ENCODE results near the gene CHID1.

The CHID1 gene

GRCh38 chr11:839280-839623 is 71.4 kb downstream of the CHID1 start:
- WGBS (ENCODE audit: extremely low coverage, insufficient coverage, insufficient read length): no CpG with 5 or more reads among the region's 5 CpGs
- H3K79me2 ChIP-seq (ENCODE audit: control insufficient read depth, insufficient read depth, low read length, poor library complexity): peaks cover 10% of the 10 kb centered on the region
- no peak overlapping the region for H2BK120ac ChIP-seq (ENCODE audit: insufficient read depth, low read length, poor library complexity)

DNA sequence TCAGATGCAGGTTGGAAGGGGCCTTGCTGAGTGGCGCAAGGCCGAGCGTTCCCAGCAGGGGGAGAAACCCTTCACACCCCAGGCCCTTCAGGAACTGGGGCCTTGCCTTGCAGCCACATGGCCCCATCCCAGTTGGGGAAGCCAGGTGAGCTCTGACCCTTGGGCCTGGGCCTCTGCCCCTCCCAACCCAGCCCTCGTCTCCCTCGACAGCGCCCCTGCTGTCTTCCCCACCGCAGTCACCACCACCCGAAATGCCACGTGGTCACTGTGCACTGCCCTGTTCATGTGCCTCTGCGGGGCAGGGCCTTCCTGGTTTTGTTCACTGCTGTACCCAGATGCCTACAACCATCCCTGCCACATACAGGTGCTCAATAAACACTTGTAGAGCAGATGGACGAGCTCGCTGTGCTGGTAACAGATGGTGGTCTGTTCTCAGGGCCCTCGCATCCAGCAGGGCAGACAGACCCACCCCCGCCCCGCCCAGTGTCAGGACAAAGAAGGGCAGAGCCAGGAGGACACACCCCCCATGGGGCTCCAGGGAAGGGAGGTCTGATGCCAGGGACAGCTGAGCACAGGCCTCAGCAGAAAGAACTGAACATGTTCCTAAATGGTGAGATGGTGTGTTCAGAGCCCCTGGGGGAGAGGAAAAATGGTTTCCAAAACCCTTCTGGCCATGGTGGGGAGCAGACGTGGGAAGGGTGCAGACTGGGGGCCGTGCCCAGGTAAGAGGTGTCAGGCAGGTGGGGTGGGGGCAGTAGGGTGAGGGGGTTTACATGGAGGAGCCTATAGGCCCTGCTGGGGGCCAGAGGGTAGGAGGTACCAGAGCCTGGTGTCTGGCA is 72.0 kb downstream of the CHID1 start:
- H2AFZ ChIP-seq (ENCODE audit: insufficient read depth, low read length, poor library complexity): no peak overlapping the region
- no peak overlapping the region for H4K12ac ChIP-seq (ENCODE audit: low read depth, low read length)
- H2BK5ac ChIP-seq (ENCODE audit: low read depth, low read length, poor library complexity): no peak overlapping the region
- H3K36me3 ChIP-seq (ENCODE audit: control insufficient read depth in 1 of 2, insufficient read depth in 2 of 2, low read length in 2 of 2): peaks cover 55 to 59% of the 10 kb centered on the region in 2 experiments
- H2BK12ac ChIP-seq (ENCODE audit: low read length): no peak overlapping the region
- H3K79me2 ChIP-seq (ENCODE audit: control insufficient read depth, insufficient read depth, low read length, poor library complexity): peaks cover 14% of the 10 kb centered on the region
- DNase-seq: no peak
- no peak overlapping the region for H3K23ac ChIP-seq (ENCODE audit: low read length)
- no peak overlapping the region for H3K4me3 ChIP-seq (ENCODE audit: low read depth, low read length)
- H3K27ac ChIP-seq (ENCODE audit: low read depth, low read length): no peak overlapping the region
- H3K4ac ChIP-seq (ENCODE audit: low read depth, low read length): no peak overlapping the region
- H4K8ac ChIP-seq (ENCODE audit: low read depth, low read length): no peak overlapping the region
- H4K91ac ChIP-seq (ENCODE audit: low read depth, low read length): no peak overlapping the region
- no peak overlapping the region for H3K18ac ChIP-seq (ENCODE audit: low read length)
- WGBS (ENCODE audit: extremely low coverage, insufficient coverage, insufficient read length): no CpG with 5 or more reads among the region's 17 CpGs
- no peak overlapping the region for H3K14ac ChIP-seq (ENCODE audit: low read length)
- no peaks in the 10 kb centered on the region for H3K9me3 ChIP-seq (ENCODE audit: insufficient read depth, low read depth, low read length)
- H3K4me1 ChIP-seq (ENCODE audit: control insufficient read depth in 1 of 2, insufficient read depth in 2 of 2, low read length in 2 of 2): peaks cover 21 to 23% of the 10 kb centered on the region in 2 experiments
- no peak overlapping the region for H2BK120ac ChIP-seq (ENCODE audit: insufficient read depth, low read length, poor library complexity)
- no peak overlapping the region for H2AK5ac ChIP-seq (ENCODE audit: low read length)
- H3K27me3 ChIP-seq (ENCODE audit: insufficient read depth, low read length): no peaks in the 10 kb centered on the region
- H3K4me2 ChIP-seq (ENCODE audit: low read length): no peak overlapping the region
- H3K9ac ChIP-seq (ENCODE audit: low read length): no peak overlapping the region
- peaks cover 13% of the 10 kb centered on the region for H3K79me1 ChIP-seq (ENCODE audit: low read length)

More at GRCh38 chr11:839280-839623, 71.4 kb downstream of the CHID1 start:
- Histone ChIP-seq H4K12ac (ENCODE audit: low read depth, low read length) (no peak overlapping the region), H2AFZ (ENCODE audit: insufficient read depth, low read length, poor library complexity) (no peak overlapping the region), H3K36me3 (ENCODE audit: control insufficient read depth in 1 of 2, insufficient read depth in 2 of 2, low read length in 2 of 2) (peaks cover 55 to 59% of the 10 kb centered on the region in 2 experiments), H2AK5ac (ENCODE audit: low read length) (no peak overlapping the region), H3K27ac (ENCODE audit: low read depth, low read length) (no peak overlapping the region), H3K4ac (ENCODE audit: low read depth, low read length) (no peak overlapping the region), H3K79me1 (ENCODE audit: low read length) (peaks cover 13% of the 10 kb centered on the region), H3K14ac (ENCODE audit: low read length) (no peak overlapping the region), H4K8ac (ENCODE audit: low read depth, low read length) (no peak overlapping the region), H3K9me3 (ENCODE audit: insufficient read depth, low read depth, low read length) (no peaks in the 10 kb centered on the region), H3K4me2 (ENCODE audit: low read length) (no peak overlapping the region), H4K91ac (ENCODE audit: low read depth, low read length) (no peak overlapping the region), H2BK12ac (ENCODE audit: low read length) (no peak overlapping the region), H3K9ac (ENCODE audit: low read length) (no peak overlapping the region), H2BK5ac (ENCODE audit: low read depth, low read length, poor library complexity) (no peak overlapping the region), H3K4me3 (ENCODE audit: low read depth, low read length) (no peak overlapping the region), H3K23ac (ENCODE audit: low read length) (no peak overlapping the region), H3K18ac (ENCODE audit: low read length) (no peak overlapping the region), H3K27me3 (ENCODE audit: insufficient read depth, low read length) (no peaks in the 10 kb centered on the region), H3K4me1 (ENCODE audit: control insufficient read depth in 1 of 2, insufficient read depth in 2 of 2, low read length in 2 of 2) (peaks cover 22 to 25% of the 10 kb centered on the region in 2 experiments)
- DNase-seq: no peak

DNA sequence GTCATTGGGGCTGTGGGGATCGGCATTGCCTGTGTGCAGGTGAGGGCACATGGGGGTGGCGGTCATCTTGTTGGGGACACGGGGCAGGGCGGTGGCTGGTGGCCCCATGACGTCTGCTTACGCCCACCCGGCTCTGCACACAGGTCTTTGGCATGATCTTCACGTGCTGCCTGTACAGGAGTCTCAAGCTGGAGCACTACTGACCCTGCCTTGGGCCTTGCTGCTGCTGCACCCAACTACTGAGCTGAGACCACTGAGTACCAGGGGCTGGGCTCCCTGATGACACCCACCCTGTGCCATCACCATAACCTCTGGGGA is 72.7 kb downstream of the CHID1 start:
- no peak overlapping the region for H4K12ac ChIP-seq (ENCODE audit: low read depth, low read length)
- H3K4me2 ChIP-seq (ENCODE audit: low read length): no peak overlapping the region
- peaks cover 55 to 59% of the 10 kb centered on the region in 2 experiments for H3K36me3 ChIP-seq (ENCODE audit: control insufficient read depth in 1 of 2, insufficient read depth in 2 of 2, low read length in 2 of 2)
- H4K91ac ChIP-seq (ENCODE audit: low read depth, low read length): no peak overlapping the region
- H3K9ac ChIP-seq (ENCODE audit: low read length): no peak overlapping the region
- no peak overlapping the region for H2BK12ac ChIP-seq (ENCODE audit: low read length)
- H3K9me3 ChIP-seq (ENCODE audit: insufficient read depth, low read depth, low read length): no peaks in the 10 kb centered on the region
- H3K4ac ChIP-seq (ENCODE audit: low read depth, low read length): no peak overlapping the region
- H4K8ac ChIP-seq (ENCODE audit: low read depth, low read length): no peak overlapping the region
- H3K14ac ChIP-seq (ENCODE audit: low read length): no peak overlapping the region
- no peak overlapping the region for H3K18ac ChIP-seq (ENCODE audit: low read length)
- no CpG with 5 or more reads among the region's 8 CpGs for WGBS (ENCODE audit: extremely low coverage, insufficient coverage, insufficient read length)
- H2BK120ac ChIP-seq (ENCODE audit: insufficient read depth, low read length, poor library complexity): no peak overlapping the region
- H3K79me2 ChIP-seq (ENCODE audit: control insufficient read depth, insufficient read depth, low read length, poor library complexity): peaks cover 20% of the 10 kb centered on the region
- H3K23ac ChIP-seq (ENCODE audit: low read length): no peak overlapping the region
- no peak overlapping the region for H3K4me3 ChIP-seq (ENCODE audit: low read depth, low read length)
- peaks cover 14% of the 10 kb centered on the region for H3K79me1 ChIP-seq (ENCODE audit: low read length)
- H3K27ac ChIP-seq (ENCODE audit: low read depth, low read length): no peak overlapping the region
- H2AFZ ChIP-seq (ENCODE audit: insufficient read depth, low read length, poor library complexity): no peak overlapping the region
- no peak overlapping the region for H2BK5ac ChIP-seq (ENCODE audit: low read depth, low read length, poor library complexity)
- peaks cover 19 to 20% of the 10 kb centered on the region in 2 experiments for H3K4me1 ChIP-seq (ENCODE audit: control insufficient read depth in 1 of 2, insufficient read depth in 2 of 2, low read length in 2 of 2)
- no peak for DNase-seq
- no peak overlapping the region for H2AK5ac ChIP-seq (ENCODE audit: low read length)
- no peaks in the 10 kb centered on the region for H3K27me3 ChIP-seq (ENCODE audit: insufficient read depth, low read length)

- H3K4me1 ChIP-seq (ENCODE audit: control insufficient read depth in 1 of 2, insufficient read depth in 2 of 2, low read length in 2 of 2): peaks cover 21 to 22% of the 10 kb centered on the region in 2 experiments
- peaks cover 15% of the 10 kb centered on the region for H3K79me1 ChIP-seq (ENCODE audit: low read length)
- peaks cover 55 to 59% of the 10 kb centered on the region in 2 experiments for H3K36me3 ChIP-seq (ENCODE audit: control insufficient read depth in 1 of 2, insufficient read depth in 2 of 2, low read length in 2 of 2)
- H2AFZ ChIP-seq (ENCODE audit: insufficient read depth, low read length, poor library complexity): no peak overlapping the region
- H3K9me3 ChIP-seq (ENCODE audit: insufficient read depth, low read depth, low read length): no peaks in the 10 kb centered on the region
- no peak overlapping the region for H3K14ac ChIP-seq (ENCODE audit: low read length)
- no peak overlapping the region for H3K9ac ChIP-seq (ENCODE audit: low read length)
- no peak overlapping the region for H4K8ac ChIP-seq (ENCODE audit: low read depth, low read length)
- H3K4ac ChIP-seq (ENCODE audit: low read depth, low read length): no peak overlapping the region
- peak overlapping the region; percentile 12 for H4K12ac ChIP-seq (ENCODE audit: low read depth, low read length)
- H3K4me3 ChIP-seq (ENCODE audit: low read depth, low read length): no peak overlapping the region
- no peak overlapping the region for H3K4me2 ChIP-seq (ENCODE audit: low read length)
- no CpG with 5 or more reads among the region's 22 CpGs for WGBS (ENCODE audit: extremely low coverage, insufficient coverage, insufficient read length)
- DNase-seq: no peak
- no peak overlapping the region for H4K91ac ChIP-seq (ENCODE audit: low read depth, low read length)
- H2BK120ac ChIP-seq (ENCODE audit: insufficient read depth, low read length, poor library complexity): no peak overlapping the region
- H2BK5ac ChIP-seq (ENCODE audit: low read depth, low read length, poor library complexity): no peak overlapping the region
- no peak overlapping the region for H2AK5ac ChIP-seq (ENCODE audit: low read length)
- no peaks in the 10 kb centered on the region for H3K27me3 ChIP-seq (ENCODE audit: insufficient read depth, low read length)
- H3K18ac ChIP-seq (ENCODE audit: low read length): no peak overlapping the region
- H3K79me2 ChIP-seq (ENCODE audit: control insufficient read depth, insufficient read depth, low read length, poor library complexity): peaks cover 18% of the 10 kb centered on the region
- H3K27ac ChIP-seq (ENCODE audit: low read depth, low read length): no peak overlapping the region
- no peak overlapping the region for H2BK12ac ChIP-seq (ENCODE audit: low read length)
- no peak overlapping the region for H3K23ac ChIP-seq (ENCODE audit: low read length)
These were observed 73.2 kb downstream of the CHID1 start for GRCh38 chr11:837189-837989.
